ENCODE data around the gene DAZAP1. TPM values are rescaled to one million over a fixed set of nuclear protein-coding genes. Genes with fewer than 3 reads are reported as not detected.

The DAZAP1 gene
- total RNA-seq, 1 experiment from 2014 or later = 360 TPM

- TF ChIP-seq ERG (CRISPR knock-in tag; IDR thresholded peaks at IDR 0.05) (no peak), ZMAT4 (CRISPR knock-in tag; IDR thresholded peaks at IDR 0.05) (no peak), ATF6 (CRISPR knock-in tag; IDR thresholded peaks at IDR 0.05) (no peak), E2F1 (CRISPR knock-in tag; IDR thresholded peaks at IDR 0.05) (no peak), STAT6 (CRISPR knock-in tag; conservative IDR thresholded peaks at IDR 0.05; ENCODE audit: low read depth) (no peak)
These were observed 61.0 kb downstream of the DAZAP1 start (continued) for GRCh38 chr19:1468274-1468820.

GRCh38 chr19:1468821-1469254, 61.5 kb downstream of the DAZAP1 start:
- H3K27ac Mint-ChIP-seq = no peak overlapping the region
- CTCF ChIA-PET = interaction anchor here (1.2 to 5.0 kb wide), 4 partner anchors 13 to 78 kb away, joined by 3 to 76 read pairs (median 30); partner anchors contain the start of gene APC2
- no peaks in the 10 kb centered on the region for H3K9me3 Mint-ChIP-seq
- POLR2A ChIA-PET = no interaction called here
- TF ChIP-seq ATF3 (CRISPR knock-in tag; conservative IDR thresholded peaks at IDR 0.05) (no peak), IRF2 (CRISPR knock-in tag; IDR thresholded peaks at IDR 0.05; ENCODE audit: borderline replicate concordance, low read depth) (0 out of 2 replicates have a peak, but pooled peaks have one; percentile 9)
- H3K4me3 Mint-ChIP-seq = peak overlapping the region; percentile 12; the same call in 1 of the 2 replicates
- DNase-seq (ENCODE audit: low spot score) (peak; percentile 69), ATAC-seq (peak; percentile 2; the same call in 1 of the 2 replicates)
- H3K27me3 Mint-ChIP-seq (ENCODE audit: low read depth) = peaks cover 74% of the 10 kb centered on the region
- no peaks in the 10 kb centered on the region for H3K36me3 Mint-ChIP-seq
- H3K4me1 Mint-ChIP-seq = peaks cover 5% of the 10 kb centered on the region; the same call in 1 of the 2 replicates

GRCh38 chr19:1469255-1470054, 62.1 kb downstream of the DAZAP1 start:
- ChIA-PET CTCF (interaction anchor here (1.2 to 5.0 kb wide), 3 partner anchors 14 to 77 kb away, joined by 3 to 76 read pairs (median 56); no protein-coding TSS in a partner anchor), POLR2A (no interaction called here)
- Mint-ChIP-seq H3K27ac (no peak overlapping the region), H3K27me3 (ENCODE audit: low read depth) (peaks cover 69% of the 10 kb centered on the region), H3K4me1 (peaks cover 5% of the 10 kb centered on the region; the same call in 1 of the 2 replicates), H3K36me3 (no peaks in the 10 kb centered on the region), H3K4me3 (no peak overlapping the region; the same call in 1 of the 2 replicates), H3K9me3 (no peaks in the 10 kb centered on the region)
- no peak for TF ChIP-seq USF1 (CRISPR knock-in tag; IDR thresholded peaks at IDR 0.05)
- TF ChIP-seq TP53 (CRISPR knock-in tag; IDR thresholded peaks at IDR 0.05) = no peak
- no peak for TF ChIP-seq SMAD4 (CRISPR knock-in tag; IDR thresholded peaks at IDR 0.05)
- no peak for TF ChIP-seq TEAD4 (CRISPR knock-in tag; IDR thresholded peaks at IDR 0.05)
- no peak for TF ChIP-seq E2F4 (CRISPR knock-in tag; IDR thresholded peaks at IDR 0.05; ENCODE audit: borderline replicate concordance, low read depth)
- TF ChIP-seq ZBTB21 (CRISPR knock-in tag; IDR thresholded peaks at IDR 0.05; ENCODE audit: borderline replicate concordance) = no peak
- TF ChIP-seq TCF7 (CRISPR knock-in tag; IDR thresholded peaks at IDR 0.05; ENCODE audit: low read depth) = no peak
- no peak for TF ChIP-seq RORB (CRISPR knock-in tag; IDR thresholded peaks at IDR 0.05)
- no peak for TF ChIP-seq MLX (CRISPR knock-in tag; IDR thresholded peaks at IDR 0.05)
- no peak for TF ChIP-seq ZNF263 (CRISPR knock-in tag; IDR thresholded peaks at IDR 0.05; ENCODE audit: low read depth)
- DNase-seq (ENCODE audit: low spot score) (peak; percentile 53), ATAC-seq (no peak)
